HepG2 (cell line): ENCODE data around the gene PMEL. TPM values are rescaled to one million over a fixed set of nuclear protein-coding genes. Genes with fewer than 3 reads are reported as not detected.
A peak's percentile ranks its signal among the peaks of the same experiment; 100 is the strongest.

Experiments used
- ASH2L ChIP-seq: fragments of 300-600, 200-600 bp; sonication (generic); IDR thresholded peaks from 2 replicates; pipeline ENCODE4 v1.7.0; 2017; ENCODE audit warnings: low read depth, mild to moderate bottlenecking, moderate library complexity, mixed read lengths, low read length; ENCODE audit not compliant: insufficient read length
- KMT2B ChIP-seq: IDR thresholded peaks from 2 replicates; pipeline ENCODE4 v1.6.1; 2016; ENCODE audit warnings: missing genetic modification reagents, missing compliant biosample characterization
- ONECUT2 ChIP-seq: sonication (generic); formaldehyde crosslinking; IDR thresholded peaks from 2 replicates; pipeline ENCODE4 v1.4.0; 2020; ENCODE audit warnings: missing genetic modification reagents
- SOX6 ChIP-seq, 2 experiments: fragments of 450-650 bp in 1 of 2; sonication (generic) in 1 of 2; formaldehyde crosslinking in 1 of 2; IDR thresholded peaks; 2 replicates each; pipeline versions ENCODE4 v1.4.0 to v1.6.1; 2017 to 2020; ENCODE audit warnings: antibody characterized with exemption in 1 of 2, mild to moderate bottlenecking in 1 of 2, missing genetic modification reagents in 1 of 2
- SP4 ChIP-seq: sonication (generic); formaldehyde crosslinking; IDR thresholded peaks from 2 replicates; pipeline ENCODE4 v1.8.1; 2023; ENCODE audit warnings: mild to moderate bottlenecking, missing genetic modification reagents
- XRCC5 ChIP-seq: fragments of 200-400 bp; formaldehyde crosslinking; optimal IDR thresholded peaks from 2 replicates; pipeline ENCODE3; 2017; ENCODE audit warnings: mild to moderate bottlenecking, low read length
- ZBTB42 ChIP-seq: sonication (generic); formaldehyde crosslinking; IDR thresholded peaks from 2 replicates; pipeline ENCODE4 v1.5.0; 2020; ENCODE audit warnings: mild to moderate bottlenecking, missing genetic modification reagents
- ZFY ChIP-seq: sonication (generic); formaldehyde crosslinking; IDR thresholded peaks from 2 replicates; pipeline ENCODE4 v1.4.0; 2020; ENCODE audit warnings: missing genetic modification reagents
- ZNF230 ChIP-seq: sonication (generic); formaldehyde crosslinking; IDR thresholded peaks from 2 replicates; pipeline ENCODE4 v1.4.0; 2020; ENCODE audit warnings: mild to moderate bottlenecking, missing genetic modification reagents
- ZNF333 ChIP-seq: sonication (generic); formaldehyde crosslinking; IDR thresholded peaks from 2 replicates; pipeline ENCODE4 v1.4.0; 2020; ENCODE audit warnings: mild to moderate bottlenecking, missing genetic modification reagents, borderline replicate concordance
- ZNF781 ChIP-seq: sonication (generic); formaldehyde crosslinking; IDR thresholded peaks from 2 replicates; pipeline ENCODE4 v1.5.1; 2020; ENCODE audit warnings: borderline replicate concordance, mild to moderate bottlenecking, missing genetic modification reagents; ENCODE audit errors: not compliant biosample characterization
- ZNF782 ChIP-seq: sonication (generic); formaldehyde crosslinking; IDR thresholded peaks from 2 replicates; pipeline ENCODE4 v1.4.0; 2020; ENCODE audit warnings: missing genetic modification reagents, mild to moderate bottlenecking, borderline replicate concordance
- polyA plus RNA-seq, 8 experiments: library from polyadenylated mRNA; depleted of rRNA in 3 of 8; stranded (reverse) in 7 of 8; unstranded in 1 of 8; fragments of >200 nt; fragmentation: Illumina TruSeq in 4 of 8; extraction: Trizol in 4 of 8; gene quantifications; 2 replicates each; pipeline versions ENCODE4 v1.2.1 to v1.2.3, GENCODE V29; 2011 to 2016; ENCODE audit warnings: low read depth in 4 of 8, missing spikeins in 1 of 8, mixed read lengths in 1 of 8; ENCODE audit not compliant: insufficient read depth in 1 of 8
- total RNA-seq, 5 experiments: library from RNA; depleted of rRNA; stranded (reverse); fragments of >200 nt; fragmentation: Illumina TruSeq; extraction: Trizol; gene quantifications; 2 replicates each; pipeline ENCODE4 v1.2.3, GENCODE V29; 2016; ENCODE audit warnings: low read depth in 1 of 5
- TF ChIP-seq, protein P1 (sequence below), 2 experiments: sonication (generic) in 1 of 2; formaldehyde crosslinking in 1 of 2; IDR thresholded peaks; 2 replicates each; pipeline versions ENCODE4 v1.4.0 to v1.6.1; 2018 to 2020; ENCODE audit warnings: missing genetic modification reagents in 2 of 2, borderline replicate concordance in 1 of 2, low read depth in 1 of 2, mild to moderate bottlenecking in 1 of 2, missing biosample characterization in 1 of 2
- TF ChIP-seq, protein P2 (sequence below): sonication (generic); formaldehyde crosslinking; IDR thresholded peaks from 2 replicates; pipeline ENCODE4 v1.4.0; 2020; ENCODE audit warnings: missing genetic modification reagents
- TF ChIP-seq, protein P3 (sequence below): sonication (generic); formaldehyde crosslinking; conservative IDR thresholded peaks from 2 replicates; pipeline ENCODE4 v1.8.0; 2022; ENCODE audit warnings: mild to moderate bottlenecking, moderate library complexity, missing genetic modification reagents
- TF ChIP-seq, protein P4 (sequence below): sonication (generic); formaldehyde crosslinking; IDR thresholded peaks from 2 replicates; pipeline ENCODE4 v1.4.0; 2020; ENCODE audit warnings: mild to moderate bottlenecking, missing genetic modification reagents
- TF ChIP-seq, protein P5 (sequence below): sonication (generic); formaldehyde crosslinking; IDR thresholded peaks from 2 replicates; pipeline ENCODE4 v1.4.0; 2020; ENCODE audit warnings: missing genetic modification reagents; ENCODE audit errors: not compliant biosample characterization

Gene PMEL
- total and polyA plus RNA-seq, 2 of the 13 experiments (the other 11 are each of a cell fraction or from before 2014, with no cell fraction given) = 0.49 to 3.3 TPM

DNA sequence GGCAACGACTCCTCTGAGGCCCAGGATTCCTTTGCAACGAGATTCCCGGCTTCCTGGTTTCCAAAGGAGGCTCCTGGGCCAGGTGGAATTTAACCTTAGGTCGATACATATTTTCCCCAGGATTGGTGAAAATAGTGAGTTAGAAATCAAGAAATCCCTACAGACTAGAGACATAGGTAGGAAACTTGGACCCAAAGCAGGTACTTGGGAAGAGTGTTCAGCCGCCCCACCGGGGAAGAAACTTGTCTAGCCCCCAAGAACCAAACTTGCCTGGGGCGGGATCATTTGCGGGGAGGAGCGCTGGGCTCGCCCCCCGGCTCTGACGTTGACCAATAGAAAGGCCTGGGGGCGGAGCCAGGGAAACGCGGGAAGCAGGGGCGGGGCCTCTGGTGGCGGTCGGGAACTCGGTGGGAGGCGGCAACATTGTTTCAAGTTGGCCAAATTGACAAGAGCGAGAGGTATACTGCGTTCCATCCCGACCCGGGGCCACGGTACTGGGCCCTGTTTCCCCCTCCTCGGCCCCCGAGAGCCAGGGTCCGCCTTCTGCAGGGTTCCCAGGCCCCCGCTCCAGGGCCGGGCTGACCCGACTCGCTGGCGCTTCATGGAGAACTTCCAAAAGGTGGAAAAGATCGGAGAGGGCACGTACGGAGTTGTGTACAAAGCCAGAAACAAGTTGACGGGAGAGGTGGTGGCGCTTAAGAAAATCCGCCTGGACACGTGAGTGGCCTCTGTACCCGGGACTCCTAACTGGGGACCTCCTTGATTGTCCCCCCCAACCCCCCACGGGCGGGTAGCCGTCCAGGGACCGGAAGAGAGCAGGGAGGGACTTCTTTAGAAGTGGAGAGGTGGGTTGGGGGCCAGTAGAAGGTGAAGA lies 803 bp upstream of the PMEL start, which contains the start of gene CDK2 (continued):
- no peak for TF ChIP-seq ZNF333 (CRISPR knock-in tag)
- TF ChIP-seq KMT2B (CRISPR knock-in tag) = peak; percentile 52
- TF ChIP-seq ZFY (CRISPR knock-in tag) = peak; percentile 67; the same call in 1 of the 2 replicates
- peak; percentile 94 for TF ChIP-seq SP4
- peak; percentile 22 for TF ChIP-seq XRCC5
- TF ChIP-seq, protein P1, sequence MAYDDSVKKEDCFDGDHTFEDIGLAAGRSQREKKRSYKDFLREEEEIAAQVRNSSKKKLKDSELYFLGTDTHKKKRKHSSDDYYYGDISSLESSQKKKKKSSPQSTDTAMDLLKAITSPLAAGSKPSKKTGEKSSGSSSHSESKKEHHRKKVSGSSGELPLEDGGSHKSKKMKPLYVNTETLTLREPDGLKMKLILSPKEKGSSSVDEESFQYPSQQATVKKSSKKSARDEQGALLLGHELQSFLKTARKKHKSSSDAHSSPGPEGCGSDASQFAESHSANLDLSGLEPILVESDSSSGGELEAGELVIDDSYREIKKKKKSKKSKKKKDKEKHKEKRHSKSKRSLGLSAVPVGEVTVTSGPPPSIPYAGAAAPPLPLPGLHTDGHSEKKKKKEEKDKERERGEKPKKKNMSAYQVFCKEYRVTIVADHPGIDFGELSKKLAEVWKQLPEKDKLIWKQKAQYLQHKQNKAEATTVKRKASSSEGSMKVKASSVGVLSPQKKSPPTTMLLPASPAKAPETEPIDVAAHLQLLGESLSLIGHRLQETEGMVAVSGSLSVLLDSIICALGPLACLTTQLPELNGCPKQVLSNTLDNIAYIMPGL (CRISPR knock-in tag; IDR thresholded peaks at IDR 0.05; ENCODE audit: borderline replicate concordance in 1 of 2, low read depth in 1 of 2) = peak in 1 of 2 experiments; percentile 62; a peak in 2 of 4 replicates
- TF ChIP-seq, protein P2, sequence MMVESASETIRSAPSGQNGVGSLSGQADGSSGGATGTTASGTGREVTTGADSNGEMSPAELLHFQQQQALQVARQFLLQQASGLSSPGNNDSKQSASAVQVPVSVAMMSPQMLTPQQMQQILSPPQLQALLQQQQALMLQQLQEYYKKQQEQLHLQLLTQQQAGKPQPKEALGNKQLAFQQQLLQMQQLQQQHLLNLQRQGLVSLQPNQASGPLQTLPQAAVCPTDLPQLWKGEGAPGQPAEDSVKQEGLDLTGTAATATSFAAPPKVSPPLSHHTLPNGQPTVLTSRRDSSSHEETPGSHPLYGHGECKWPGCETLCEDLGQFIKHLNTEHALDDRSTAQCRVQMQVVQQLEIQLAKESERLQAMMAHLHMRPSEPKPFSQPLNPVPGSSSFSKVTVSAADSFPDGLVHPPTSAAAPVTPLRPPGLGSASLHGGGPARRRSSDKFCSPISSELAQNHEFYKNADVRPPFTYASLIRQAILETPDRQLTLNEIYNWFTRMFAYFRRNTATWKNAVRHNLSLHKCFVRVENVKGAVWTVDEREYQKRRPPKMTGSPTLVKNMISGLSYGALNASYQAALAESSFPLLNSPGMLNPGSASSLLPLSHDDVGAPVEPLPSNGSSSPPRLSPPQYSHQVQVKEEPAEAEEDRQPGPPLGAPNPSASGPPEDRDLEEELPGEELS (CRISPR knock-in tag) = 0 out of 2 replicates have a peak, but pooled peaks have one; percentile 38
- TF ChIP-seq, protein P3, sequence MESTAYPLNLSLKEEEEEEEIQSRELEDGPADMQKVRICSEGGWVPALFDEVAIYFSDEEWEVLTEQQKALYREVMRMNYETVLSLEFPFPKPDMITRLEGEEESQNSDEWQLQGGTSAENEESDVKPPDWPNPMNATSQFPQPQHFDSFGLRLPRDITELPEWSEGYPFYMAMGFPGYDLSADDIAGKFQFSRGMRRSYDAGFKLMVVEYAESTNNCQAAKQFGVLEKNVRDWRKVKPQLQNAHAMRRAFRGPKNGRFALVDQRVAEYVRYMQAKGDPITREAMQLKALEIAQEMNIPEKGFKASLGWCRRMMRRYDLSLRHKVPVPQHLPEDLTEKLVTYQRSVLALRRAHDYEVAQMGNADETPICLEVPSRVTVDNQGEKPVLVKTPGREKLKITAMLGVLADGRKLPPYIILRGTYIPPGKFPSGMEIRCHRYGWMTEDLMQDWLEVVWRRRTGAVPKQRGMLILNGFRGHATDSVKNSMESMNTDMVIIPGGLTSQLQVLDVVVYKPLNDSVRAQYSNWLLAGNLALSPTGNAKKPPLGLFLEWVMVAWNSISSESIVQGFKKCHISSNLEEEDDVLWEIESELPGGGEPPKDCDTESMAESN (CRISPR knock-in tag) = 0 out of 2 replicates have a peak, but pooled peaks have one; percentile 28
- TF ChIP-seq, protein P4, sequence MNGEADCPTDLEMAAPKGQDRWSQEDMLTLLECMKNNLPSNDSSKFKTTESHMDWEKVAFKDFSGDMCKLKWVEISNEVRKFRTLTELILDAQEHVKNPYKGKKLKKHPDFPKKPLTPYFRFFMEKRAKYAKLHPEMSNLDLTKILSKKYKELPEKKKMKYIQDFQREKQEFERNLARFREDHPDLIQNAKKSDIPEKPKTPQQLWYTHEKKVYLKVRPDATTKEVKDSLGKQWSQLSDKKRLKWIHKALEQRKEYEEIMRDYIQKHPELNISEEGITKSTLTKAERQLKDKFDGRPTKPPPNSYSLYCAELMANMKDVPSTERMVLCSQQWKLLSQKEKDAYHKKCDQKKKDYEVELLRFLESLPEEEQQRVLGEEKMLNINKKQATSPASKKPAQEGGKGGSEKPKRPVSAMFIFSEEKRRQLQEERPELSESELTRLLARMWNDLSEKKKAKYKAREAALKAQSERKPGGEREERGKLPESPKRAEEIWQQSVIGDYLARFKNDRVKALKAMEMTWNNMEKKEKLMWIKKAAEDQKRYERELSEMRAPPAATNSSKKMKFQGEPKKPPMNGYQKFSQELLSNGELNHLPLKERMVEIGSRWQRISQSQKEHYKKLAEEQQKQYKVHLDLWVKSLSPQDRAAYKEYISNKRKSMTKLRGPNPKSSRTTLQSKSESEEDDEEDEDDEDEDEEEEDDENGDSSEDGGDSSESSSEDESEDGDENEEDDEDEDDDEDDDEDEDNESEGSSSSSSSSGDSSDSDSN (CRISPR knock-in tag) = 0 out of 2 replicates have a peak, but pooled peaks have one; percentile 20
- TF ChIP-seq ZBTB42 (CRISPR knock-in tag) = 0 out of 2 replicates have a peak, but pooled peaks have one; percentile 39
- TF ChIP-seq ZNF230 = peak; percentile 73; the same call in 1 of the 2 replicates
- TF ChIP-seq SOX6 (IDR thresholded peaks at IDR 0.05) = no peak
- peak; percentile 33; the same call in 1 of the 2 replicates for TF ChIP-seq SOX6 (CRISPR knock-in tag; IDR thresholded peaks at IDR 0.05)
- peak; percentile 77 for TF ChIP-seq ASH2L
- TF ChIP-seq, protein P5, sequence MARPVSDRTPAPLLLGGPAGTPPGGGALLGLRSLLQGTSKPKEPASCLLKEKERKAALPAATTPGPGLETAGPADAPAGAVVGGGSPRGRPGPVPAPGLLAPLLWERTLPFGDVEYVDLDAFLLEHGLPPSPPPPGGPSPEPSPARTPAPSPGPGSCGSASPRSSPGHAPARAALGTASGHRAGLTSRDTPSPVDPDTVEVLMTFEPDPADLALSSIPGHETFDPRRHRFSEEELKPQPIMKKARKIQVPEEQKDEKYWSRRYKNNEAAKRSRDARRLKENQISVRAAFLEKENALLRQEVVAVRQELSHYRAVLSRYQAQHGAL (CRISPR knock-in tag) = no peak
- 0 out of 2 replicates have a peak, but pooled peaks have one; percentile 28 for TF ChIP-seq ONECUT2
- TF ChIP-seq ZNF781 (CRISPR knock-in tag) = no peak
- peak; percentile 64; the same call in 1 of the 2 replicates for TF ChIP-seq ZNF782 (CRISPR knock-in tag)
